Measurements from ENCODE around the gene PLVAP. TPM values are rescaled to one million over a fixed set of nuclear protein-coding genes. Genes with fewer than 3 reads are reported as not detected.
A peak's percentile ranks its signal among the peaks of the same experiment; 100 is the strongest.

Gene PLVAP
- total and polyA plus RNA-seq, 9 of the 15 experiments (the other 6 are each of a cell fraction or from before 2014, with no cell fraction given): 0.09 to 0.84 (median 0.51) TPM; not detected in 4

GRCh38 chr19:17305517-17306284 is 71.4 kb downstream of the PLVAP start, which contains the start of gene MRPL34 (continued):
- peak in 2 of 3 experiments; percentile 44 to 74 for TF ChIP-seq YY1 (IDR thresholded peaks at IDR 0.05; ENCODE audit: borderline replicate concordance in 1 of 3, control insufficient read depth in 1 of 3, extremely low read depth in 1 of 3, insufficient read depth in 3 of 3, insufficient read length in 1 of 3, insufficient replicate concordance in 2 of 3, low read depth in 1 of 3, low read length in 2 of 3)
- peak; percentile 87 for TF ChIP-seq POLR2G (IDR thresholded peaks at IDR 0.05; ENCODE audit: low read depth, low read length)
- peak; percentile 76 for TF ChIP-seq EP400 (IDR thresholded peaks at IDR 0.05)
- TF ChIP-seq GTF2F1 (IDR thresholded peaks at IDR 0.05; ENCODE audit: low read depth, low read length): peak; percentile 83; the same call in 1 of the 2 replicates
- peak; percentile 81 for TF ChIP-seq RBBP5 (IDR thresholded peaks at IDR 0.05; ENCODE audit: borderline replicate concordance, insufficient read depth, low read length, poor library complexity, severe bottlenecking)
- TF ChIP-seq POLR2B (IDR thresholded peaks at IDR 0.05; ENCODE audit: low read depth, partially characterized antibody): peak; percentile 65
- TF ChIP-seq, protein P1, sequence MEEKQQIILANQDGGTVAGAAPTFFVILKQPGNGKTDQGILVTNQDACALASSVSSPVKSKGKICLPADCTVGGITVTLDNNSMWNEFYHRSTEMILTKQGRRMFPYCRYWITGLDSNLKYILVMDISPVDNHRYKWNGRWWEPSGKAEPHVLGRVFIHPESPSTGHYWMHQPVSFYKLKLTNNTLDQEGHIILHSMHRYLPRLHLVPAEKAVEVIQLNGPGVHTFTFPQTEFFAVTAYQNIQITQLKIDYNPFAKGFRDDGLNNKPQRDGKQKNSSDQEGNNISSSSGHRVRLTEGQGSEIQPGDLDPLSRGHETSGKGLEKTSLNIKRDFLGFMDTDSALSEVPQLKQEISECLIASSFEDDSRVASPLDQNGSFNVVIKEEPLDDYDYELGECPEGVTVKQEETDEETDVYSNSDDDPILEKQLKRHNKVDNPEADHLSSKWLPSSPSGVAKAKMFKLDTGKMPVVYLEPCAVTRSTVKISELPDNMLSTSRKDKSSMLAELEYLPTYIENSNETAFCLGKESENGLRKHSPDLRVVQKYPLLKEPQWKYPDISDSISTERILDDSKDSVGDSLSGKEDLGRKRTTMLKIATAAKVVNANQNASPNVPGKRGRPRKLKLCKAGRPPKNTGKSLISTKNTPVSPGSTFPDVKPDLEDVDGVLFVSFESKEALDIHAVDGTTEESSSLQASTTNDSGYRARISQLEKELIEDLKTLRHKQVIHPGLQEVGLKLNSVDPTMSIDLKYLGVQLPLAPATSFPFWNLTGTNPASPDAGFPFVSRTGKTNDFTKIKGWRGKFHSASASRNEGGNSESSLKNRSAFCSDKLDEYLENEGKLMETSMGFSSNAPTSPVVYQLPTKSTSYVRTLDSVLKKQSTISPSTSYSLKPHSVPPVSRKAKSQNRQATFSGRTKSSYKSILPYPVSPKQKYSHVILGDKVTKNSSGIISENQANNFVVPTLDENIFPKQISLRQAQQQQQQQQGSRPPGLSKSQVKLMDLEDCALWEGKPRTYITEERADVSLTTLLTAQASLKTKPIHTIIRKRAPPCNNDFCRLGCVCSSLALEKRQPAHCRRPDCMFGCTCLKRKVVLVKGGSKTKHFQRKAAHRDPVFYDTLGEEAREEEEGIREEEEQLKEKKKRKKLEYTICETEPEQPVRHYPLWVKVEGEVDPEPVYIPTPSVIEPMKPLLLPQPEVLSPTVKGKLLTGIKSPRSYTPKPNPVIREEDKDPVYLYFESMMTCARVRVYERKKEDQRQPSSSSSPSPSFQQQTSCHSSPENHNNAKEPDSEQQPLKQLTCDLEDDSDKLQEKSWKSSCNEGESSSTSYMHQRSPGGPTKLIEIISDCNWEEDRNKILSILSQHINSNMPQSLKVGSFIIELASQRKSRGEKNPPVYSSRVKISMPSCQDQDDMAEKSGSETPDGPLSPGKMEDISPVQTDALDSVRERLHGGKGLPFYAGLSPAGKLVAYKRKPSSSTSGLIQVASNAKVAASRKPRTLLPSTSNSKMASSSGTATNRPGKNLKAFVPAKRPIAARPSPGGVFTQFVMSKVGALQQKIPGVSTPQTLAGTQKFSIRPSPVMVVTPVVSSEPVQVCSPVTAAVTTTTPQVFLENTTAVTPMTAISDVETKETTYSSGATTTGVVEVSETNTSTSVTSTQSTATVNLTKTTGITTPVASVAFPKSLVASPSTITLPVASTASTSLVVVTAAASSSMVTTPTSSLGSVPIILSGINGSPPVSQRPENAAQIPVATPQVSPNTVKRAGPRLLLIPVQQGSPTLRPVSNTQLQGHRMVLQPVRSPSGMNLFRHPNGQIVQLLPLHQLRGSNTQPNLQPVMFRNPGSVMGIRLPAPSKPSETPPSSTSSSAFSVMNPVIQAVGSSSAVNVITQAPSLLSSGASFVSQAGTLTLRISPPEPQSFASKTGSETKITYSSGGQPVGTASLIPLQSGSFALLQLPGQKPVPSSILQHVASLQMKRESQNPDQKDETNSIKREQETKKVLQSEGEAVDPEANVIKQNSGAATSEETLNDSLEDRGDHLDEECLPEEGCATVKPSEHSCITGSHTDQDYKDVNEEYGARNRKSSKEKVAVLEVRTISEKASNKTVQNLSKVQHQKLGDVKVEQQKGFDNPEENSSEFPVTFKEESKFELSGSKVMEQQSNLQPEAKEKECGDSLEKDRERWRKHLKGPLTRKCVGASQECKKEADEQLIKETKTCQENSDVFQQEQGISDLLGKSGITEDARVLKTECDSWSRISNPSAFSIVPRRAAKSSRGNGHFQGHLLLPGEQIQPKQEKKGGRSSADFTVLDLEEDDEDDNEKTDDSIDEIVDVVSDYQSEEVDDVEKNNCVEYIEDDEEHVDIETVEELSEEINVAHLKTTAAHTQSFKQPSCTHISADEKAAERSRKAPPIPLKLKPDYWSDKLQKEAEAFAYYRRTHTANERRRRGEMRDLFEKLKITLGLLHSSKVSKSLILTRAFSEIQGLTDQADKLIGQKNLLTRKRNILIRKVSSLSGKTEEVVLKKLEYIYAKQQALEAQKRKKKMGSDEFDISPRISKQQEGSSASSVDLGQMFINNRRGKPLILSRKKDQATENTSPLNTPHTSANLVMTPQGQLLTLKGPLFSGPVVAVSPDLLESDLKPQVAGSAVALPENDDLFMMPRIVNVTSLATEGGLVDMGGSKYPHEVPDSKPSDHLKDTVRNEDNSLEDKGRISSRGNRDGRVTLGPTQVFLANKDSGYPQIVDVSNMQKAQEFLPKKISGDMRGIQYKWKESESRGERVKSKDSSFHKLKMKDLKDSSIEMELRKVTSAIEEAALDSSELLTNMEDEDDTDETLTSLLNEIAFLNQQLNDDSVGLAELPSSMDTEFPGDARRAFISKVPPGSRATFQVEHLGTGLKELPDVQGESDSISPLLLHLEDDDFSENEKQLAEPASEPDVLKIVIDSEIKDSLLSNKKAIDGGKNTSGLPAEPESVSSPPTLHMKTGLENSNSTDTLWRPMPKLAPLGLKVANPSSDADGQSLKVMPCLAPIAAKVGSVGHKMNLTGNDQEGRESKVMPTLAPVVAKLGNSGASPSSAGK (IDR thresholded peaks at IDR 0.05): peak; percentile 89
- peak; percentile 63 to 82 for TF ChIP-seq E2F6 (IDR thresholded peaks at IDR 0.05; ENCODE audit: borderline replicate concordance in 1 of 2, extremely low read depth in 1 of 2, insufficient read depth in 1 of 2, insufficient read length in 1 of 2, low read depth in 1 of 2, low read length in 1 of 2, poor library complexity in 1 of 2, severe bottlenecking in 1 of 2)
- TF ChIP-seq GATAD2B (IDR thresholded peaks at IDR 0.05; ENCODE audit: borderline replicate concordance): no peak; the same call in 1 of the 2 replicates
- peak; percentile 100 for TF ChIP-seq TFAP4 (CRISPR knock-in tag; IDR thresholded peaks at IDR 0.05; ENCODE audit: borderline replicate concordance)
- no peak for TF ChIP-seq C11orf30 (IDR thresholded peaks at IDR 0.05; ENCODE audit: low read depth)

Measured in K562 (cell line).